NOMO-1 treated with dmso at 0.1 percent for 144 hours (cell line): ENCODE measurements around the gene SPACA6.
"Not testable (repeated sequence)": the region's sequence is repeated elsewhere in the genome, so short reads cannot be mapped to it uniquely, and the experiment has no call there.

Source experiments
- DNase-seq: peaks from one replicate; lab custom pipeline; 2025; ENCODE audit not compliant: unreplicated experiment; lab: John Stamatoyannopoulos, UW

The SPACA6 gene, protein sequence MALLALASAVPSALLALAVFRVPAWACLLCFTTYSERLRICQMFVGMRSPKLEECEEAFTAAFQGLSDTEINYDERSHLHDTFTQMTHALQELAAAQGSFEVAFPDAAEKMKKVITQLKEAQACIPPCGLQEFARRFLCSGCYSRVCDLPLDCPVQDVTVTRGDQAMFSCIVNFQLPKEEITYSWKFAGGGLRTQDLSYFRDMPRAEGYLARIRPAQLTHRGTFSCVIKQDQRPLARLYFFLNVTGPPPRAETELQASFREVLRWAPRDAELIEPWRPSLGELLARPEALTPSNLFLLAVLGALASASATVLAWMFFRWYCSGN

DNA sequence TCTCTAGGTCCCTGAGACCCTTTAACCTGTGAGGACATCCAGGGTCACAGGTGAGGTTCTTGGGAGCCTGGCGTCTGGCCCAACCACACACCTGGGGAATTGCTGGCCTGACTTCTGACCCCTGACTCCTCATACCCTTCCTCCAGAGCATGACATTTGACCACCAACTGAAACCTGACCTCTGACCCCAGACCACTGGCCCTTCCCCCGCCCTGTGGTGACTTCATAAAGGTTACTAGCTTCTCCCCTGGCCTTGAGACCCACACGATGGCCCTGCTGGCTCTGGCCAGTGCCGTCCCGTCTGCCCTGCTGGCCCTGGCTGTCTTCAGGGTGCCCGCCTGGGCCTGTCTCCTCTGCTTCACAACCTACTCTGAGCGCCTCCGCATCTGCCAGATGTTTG lies at the start of gene SPACA6:
Gene SPACA6, plus strand, starts transcription at position 71 of the 400 bp plus-strand sequence. Its CDS starts 197 bp downstream, at position 268.
- DNase-seq, result no peak

DNA sequence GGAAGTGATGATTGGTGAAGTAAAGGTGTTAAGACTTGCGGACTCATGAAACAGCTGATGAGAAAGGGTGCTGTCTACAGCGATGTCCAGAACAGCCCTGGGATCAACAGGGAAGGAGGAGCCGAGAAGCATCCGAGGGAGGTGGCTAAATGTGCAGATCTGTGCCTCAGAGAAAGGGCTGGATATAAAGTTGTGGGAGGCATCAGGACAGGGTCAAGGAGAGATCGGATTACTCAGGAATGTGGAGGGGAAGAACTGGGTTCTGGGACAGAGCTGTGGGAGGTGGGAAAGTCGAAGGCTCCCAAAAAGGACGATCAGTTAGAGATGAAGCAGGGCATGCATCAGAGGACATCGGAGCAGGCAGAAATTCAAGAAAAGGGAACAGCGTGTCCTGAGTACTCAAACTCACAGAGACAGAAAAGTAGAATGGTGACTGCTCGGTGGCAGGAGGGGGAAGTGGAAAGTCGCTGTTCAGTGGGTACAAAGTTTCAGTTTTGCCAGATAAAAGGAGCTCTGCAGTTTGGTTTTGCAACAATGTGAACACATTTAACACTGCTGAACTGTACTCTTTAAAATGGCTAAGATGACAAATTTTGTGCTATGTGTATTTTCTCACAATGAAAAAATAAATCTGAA lies 48.4 kb upstream of the SPACA6 start:
- peak; percentile 85 for DNase-seq

DNA sequence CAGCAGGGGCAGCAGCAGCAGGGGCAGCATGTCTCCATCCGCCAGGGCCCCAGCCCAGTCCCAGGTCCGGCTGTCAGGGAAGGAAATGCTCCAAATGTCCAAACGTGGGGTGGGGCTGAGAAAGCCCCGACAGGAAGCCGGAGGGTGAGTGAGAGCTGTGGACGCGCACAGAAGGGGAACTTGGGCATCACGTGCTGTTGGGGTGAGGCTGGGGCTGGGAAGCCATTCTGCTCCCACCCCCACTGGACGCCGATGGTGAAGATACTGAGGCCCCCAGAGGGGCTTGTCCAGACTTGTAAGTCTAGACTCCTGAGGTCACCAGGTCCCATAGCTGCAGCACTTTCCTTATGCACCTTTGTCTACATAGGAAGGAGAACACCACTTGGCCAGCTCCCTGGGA lies 46.4 kb upstream of the SPACA6 start, which contains the start of gene SIGLEC14:
Gene SIGLEC14, minus strand, starts transcription at position 96 of the 400 bp plus-strand sequence. Its CDS starts 66 bp downstream, at position 30.
- not testable (repeated sequence) for DNase-seq

DNA sequence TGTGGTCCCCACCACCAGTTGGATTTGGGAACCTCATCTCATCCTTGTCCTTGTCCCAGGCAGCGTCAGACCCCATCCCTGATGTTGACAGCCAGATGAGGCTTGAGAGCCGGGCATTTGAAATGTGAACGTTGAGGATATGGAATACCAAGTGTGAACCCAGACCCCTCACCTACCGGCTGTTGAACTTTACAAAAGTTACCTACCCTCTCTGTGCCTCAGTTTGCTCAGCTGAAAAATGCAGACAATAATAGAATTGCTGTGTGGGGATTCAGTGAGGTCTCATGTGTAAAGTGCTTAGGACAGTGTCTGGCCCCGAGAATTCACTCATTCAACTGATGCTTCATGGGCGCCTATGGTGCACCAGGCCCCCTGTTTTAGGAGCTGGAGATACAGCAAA lies 45.8 kb upstream of the SPACA6 start:
- no peak for DNase-seq

DNA sequence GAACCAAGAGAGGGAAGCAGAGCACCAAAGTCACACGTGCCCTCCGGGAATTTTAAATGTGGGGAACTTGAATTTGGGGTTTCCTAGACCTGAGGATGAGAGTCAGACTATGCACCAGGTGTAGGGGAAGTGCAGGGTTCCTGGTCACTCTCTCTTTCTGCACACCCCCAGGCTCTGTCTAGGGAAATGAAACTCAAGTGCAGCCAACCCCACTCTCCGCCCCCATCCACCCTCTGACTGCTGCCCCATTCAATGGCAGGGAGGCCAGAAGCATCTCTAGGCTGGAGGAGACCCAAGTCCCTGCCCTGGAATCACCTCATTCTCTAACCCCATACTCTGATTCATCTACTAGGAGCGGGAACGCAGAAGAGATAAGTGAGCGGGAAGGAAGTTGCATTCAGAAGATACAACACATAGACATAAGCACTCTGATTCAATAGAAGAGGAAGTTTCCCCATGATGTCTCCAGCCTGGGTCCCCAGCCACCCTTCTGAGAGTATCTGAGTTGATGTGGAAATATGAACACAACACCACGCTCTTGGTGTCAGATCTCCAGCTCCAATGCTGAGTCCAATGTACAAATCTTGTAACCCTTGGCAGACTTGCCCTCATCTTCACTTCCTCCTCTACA lies 41.8 kb upstream of the SPACA6 start:
- peak; percentile 84 for DNase-seq

DNA sequence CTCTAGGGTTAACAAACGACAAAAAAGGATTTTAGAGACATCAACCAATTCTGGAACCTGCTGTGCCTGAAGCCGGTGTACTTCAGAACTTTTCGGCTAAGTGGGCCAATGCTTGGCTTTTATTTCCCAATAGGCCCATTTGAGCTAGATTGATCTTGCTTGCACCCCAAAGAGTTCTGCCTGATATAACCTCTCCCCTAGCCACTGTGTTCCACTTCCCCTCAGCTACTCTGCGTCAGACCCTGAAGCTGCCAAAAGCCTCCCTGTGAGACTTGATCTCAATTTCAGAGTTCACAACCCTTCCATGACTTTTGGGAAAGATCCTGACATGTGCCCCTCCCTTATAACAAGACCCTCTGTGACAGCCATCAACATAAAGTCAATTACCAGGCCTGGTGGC lies 40.9 kb upstream of the SPACA6 start:
- DNase-seq, result no peak

DNA sequence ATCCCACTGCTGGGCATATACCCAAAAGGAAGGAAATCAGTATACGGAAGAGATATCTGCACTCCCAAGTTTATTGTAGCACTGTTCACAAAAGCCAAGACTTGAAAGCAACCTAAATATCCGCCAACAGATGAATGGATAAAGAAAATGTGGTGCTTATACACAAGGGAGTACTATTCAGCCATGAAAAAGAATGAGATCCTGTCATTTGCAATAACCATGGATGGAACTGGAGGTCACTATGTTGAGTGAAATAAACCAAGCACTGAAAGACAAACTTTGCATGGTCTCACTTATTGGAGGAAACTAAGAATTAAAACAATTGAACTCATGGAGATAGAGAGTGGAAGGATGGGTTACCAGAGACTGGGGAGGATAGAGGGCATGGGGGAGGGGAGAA lies 40.0 kb upstream of the SPACA6 start:
- no peak for DNase-seq

DNA sequence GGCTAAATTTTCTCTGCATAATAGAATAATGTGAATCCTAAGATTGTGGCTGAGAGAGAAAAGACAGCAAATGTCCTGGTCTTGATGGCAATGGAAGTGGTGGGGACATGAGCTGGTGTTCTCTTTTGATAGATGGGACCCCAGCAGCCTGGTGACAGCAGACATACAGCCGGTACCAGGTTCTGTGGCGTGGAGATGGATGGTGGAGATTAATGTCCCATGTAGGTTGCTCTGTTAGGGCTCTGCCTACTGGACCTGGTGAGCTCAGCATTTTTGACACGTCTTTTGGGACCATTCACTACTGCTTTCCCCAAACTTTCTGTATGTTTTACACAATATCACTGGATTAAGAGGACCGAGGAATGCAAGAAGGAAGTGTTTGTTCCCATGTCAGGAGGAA lies 38.3 kb upstream of the SPACA6 start:
- DNase-seq, result no peak

DNA sequence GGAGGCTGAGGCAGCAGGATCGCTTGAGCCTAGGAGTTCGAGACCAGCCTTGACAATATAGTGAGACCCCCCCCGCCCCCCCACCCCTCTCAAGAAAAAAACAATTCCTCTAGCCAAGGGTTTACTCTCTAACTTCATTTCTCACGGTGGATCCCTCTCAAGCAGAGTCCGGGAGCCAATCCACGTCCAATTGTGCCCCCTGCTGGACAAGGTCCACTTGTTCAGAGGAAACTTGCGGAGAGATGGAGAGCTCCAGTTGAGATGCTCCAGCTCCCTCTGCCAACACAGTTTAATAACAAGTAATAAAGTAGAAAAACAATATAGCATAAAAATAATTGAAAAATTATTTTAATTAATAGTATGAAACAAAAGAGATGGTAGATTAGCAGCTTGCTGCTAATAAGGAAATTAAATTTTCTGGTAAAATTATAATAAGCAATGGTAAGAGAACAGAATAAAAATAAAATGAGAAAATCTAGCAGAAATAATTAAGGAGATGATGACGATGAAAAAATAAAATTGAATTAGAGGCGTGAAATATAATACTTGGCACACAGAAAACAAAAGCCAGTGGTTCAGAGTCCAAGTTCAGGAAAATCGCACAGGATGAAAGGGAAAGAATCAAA lies 32.0 kb upstream of the SPACA6 start:
- DNase-seq, result no peak

DNA sequence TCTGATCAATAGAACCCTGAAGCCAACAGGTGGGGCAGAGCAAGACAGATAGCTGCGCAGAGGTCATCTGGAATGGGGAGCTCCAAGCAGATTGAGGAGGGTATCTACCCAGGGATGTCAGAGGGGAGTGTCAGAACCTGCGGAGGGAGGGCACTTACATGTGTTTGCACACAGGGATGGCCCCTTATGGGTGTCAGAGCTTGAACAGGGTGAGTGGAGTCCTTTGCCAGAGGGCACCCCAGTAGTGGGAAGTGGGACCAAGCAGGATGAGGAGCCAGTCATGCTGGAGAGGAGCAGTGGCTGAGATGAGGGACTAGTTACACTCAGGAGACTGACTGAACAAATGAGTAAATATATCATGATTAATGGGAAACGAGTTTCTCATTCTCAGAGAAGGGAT lies 29.5 kb upstream of the SPACA6 start:
- no peak for DNase-seq

DNA sequence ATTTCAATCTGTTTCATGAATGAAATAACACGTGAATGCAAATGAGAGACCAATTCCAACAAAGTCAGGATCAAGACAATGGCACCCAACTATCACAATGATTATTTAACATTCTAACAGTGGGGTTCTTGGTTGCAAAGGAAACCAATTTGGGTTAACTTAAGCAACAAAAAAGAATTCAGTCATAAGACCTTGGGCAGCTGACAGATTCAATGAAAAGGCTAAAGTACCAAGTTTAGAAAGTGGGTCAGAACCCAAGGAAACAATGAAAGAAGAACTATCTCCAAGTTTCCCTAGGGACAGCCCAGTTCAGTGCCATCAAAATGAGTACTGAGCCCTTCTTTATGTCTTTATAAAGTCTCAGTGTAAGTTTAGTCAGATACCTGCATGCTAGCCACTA lies 29.0 kb upstream of the SPACA6 start:
- DNase-seq, result no peak

DNA sequence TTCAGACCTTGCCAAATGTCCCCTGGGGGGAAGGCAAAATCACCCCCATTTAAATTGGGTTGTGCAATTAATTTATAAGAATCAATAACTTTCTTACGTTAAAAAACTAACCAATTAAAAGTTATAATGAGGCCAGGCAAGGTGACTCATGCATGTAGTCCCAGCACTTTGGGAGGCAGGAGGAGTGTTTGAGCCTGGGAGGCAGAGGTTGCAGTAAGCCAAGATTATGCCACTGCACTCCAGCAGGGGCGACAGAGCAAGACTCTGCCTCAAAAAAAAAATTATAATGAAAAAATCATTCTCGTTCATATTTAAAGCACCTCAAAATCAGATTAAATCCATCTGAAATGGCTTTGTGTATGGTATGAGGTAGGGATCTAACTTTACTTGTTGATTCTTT lies 28.1 kb upstream of the SPACA6 start:
- no peak for DNase-seq

DNA sequence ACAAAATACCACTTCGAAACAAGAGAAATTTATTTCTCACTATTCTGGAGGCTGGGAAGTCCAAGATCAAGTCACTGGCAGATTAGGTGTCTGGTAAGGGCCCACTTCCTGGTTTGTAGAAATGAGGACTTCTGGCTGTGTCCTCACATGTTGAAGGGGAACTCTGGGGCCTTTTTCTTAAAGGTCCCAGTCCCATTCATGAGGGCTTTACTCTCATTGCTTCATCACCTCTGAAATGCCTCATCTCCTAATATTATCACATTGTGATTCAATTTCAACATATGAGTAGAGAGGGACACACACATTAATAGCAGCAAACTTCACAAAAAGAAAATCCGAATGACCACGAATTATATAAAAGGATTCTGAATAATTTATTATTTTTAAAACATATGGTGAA lies 24.9 kb upstream of the SPACA6 start:
- peak; percentile 44 for DNase-seq

DNA sequence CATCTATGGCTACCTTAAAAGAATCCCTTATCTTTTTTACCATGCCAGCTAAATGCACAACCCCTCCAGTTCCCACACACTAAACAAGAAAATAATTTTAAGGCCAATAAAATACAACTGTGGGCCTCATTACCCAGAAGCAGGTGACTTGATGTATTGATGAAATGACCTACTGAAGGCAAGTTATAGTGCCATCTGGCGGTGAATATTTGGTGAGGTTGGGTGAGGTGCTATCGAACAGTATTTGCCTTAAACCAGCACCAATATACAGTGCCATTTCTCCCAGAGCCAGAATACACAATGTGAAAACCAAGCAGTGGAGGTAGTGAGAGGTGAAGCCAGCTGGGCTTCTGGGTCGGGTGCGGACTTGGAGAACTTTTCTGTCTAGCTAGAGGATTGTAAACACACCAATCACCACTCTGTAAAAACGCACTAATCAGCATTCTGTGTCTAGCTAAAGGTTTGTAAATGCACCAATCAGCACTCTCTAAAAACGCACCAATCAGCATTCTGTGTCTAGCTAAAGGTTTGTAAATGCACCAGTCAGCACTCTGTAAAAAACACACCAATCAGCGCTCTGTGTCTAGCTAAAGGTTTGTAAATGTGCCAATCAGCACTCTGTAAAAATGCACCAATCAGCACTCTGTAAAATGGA lies 17.1 kb upstream of the SPACA6 start:
- not testable (repeated sequence) for DNase-seq

DNA sequence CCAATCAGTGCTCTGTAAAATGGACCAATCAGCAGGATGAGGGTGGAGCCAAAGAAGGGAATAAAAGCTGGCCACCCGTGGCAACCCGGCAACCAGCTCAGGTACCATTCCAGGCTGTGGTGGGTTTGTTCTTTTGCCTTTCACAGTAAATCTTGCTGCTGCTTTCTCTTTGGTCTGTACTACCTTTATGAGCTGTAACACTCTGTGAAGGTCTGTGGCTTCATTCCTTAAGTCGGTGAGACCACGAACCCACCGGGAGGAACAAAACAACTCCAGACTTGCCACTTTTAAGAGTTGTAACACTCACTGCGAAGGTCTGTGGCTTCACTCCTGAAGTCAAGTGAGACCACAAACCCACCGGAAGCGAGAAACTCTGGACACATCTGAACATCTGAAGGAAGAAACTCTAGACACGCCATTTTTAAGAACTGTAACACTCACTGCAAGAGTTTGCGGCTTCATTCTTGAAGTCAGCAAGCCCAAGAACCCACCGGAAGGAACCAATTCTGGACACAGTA lies 16.5 kb upstream of the SPACA6 start:
- no peak for DNase-seq

DNA sequence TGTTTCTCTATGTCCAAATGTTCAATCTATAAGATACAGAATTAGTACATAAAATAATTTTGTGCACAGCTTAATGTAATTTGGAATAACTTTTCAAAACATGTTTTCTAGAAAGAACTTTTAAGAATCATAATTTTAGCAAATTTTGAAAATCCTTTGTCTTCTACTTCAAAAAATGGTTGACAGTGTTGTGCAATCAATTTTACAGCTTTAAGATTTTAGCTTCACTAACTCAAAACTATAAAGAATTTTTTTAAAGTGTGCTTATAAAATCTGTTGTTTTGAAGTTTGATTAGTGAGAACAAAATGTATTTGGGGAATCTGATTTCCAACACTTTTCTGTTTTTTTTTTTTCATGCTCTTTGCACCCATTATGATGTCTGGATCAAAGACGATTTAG lies 12.7 kb upstream of the SPACA6 start:
- no peak for DNase-seq

DNA sequence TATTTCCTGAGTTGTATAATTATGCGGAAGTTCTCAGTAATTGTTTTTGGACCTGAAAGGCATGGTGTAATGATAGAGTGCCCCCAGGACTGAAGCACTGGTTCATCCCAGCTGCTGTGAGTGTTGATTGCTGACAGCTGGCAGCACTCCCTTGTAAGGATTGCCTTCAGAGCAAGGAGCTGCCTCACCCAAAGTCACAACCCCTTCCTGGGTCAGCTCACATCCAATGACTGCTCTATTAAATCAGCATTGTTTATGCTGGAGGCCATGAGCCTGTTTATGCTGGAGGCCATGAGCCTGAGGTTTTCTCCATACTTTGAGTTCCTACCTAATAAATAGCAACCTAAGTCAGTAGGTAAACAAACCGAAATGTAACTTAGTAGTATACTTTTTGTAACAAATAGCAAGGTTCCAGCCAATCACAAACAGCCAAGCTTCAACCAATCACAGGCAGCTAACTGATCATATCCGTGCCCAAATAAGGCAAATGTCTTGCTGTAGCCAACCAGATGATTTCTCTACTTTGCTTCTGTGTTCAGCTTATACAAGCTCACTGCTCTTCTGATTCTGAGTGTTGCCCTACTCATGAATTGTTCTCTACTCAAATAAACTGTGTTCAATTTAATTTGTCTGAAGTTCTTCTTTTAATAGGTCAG lies 11.7 kb upstream of the SPACA6 start:
- DNase-seq, result no peak

DNA sequence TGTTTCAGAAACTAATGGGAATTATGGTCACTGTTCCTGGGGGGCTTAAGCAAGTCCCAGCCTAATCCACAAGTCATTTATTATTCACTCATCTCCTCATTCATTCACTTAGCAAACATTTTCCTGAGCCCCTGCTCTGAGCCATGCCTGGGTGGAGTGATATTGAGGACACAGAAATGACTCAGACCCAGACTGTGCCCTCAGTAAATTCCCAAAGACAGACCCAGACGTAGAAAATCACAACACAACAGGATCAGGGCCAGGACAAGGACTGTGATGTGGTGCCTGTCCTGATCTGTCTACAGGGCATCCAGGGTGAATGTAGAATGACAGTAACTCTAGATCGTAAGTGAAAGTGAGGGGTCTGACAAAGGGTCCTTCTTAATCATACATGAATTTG lies 7.0 kb upstream of the SPACA6 start:
- DNase-seq, result no peak

DNA sequence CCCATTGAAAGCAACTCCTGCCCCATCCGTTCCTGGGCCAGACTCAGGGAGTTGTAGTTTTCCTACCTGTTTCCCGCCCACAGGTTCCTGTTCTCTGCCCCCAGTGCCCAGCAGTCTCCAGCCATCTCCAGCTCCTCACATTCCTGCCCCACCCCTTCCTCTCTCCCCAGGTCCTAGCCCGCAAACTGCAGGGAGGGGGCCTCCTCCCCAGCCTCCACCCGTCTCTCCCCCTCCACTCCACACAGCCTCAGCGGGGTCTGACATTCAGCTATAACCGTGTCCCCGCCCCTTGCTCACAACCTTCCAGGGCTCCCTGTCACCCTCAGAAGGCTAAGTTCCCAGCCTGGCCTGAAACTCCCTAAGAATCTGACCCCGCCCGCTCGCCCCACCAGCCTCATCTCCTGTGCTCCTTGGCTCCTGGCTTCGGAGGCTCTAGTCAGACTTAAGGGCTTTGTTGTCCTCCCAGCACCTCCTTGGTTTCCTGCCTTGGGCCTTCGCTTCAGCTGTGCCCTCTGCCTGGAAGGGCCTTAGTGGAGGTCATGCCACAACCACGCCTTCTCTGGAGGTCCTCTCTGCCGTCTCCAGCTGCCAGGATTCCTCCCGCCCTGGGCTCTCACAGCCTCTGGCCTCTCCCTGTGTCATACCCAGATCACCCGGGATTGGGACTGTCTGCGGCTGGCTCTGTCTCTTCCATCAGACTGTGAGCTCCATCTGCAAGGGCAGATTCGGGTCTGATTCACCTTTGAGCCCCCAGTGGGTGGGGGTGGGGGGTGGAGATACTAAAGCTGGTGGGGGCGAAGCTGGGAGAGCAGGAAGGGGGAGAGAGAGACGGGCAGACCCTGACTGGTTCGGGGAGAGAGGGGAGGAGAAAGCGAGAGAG lies 5.1 kb upstream of the SPACA6 start:
- no peak for DNase-seq
